HUES48 (cell line): ENCODE measurements around the gene SNCB.
"Not testable (repeated sequence)": the region's sequence is repeated elsewhere in the genome, so short reads cannot be mapped to it uniquely, and the experiment has no call there.

Experiments
- H3K27ac ChIP-seq: one replicate; pipeline ENCODE4 v1.7.0; 2013; ENCODE audit warnings: low read depth, low read length, inconsistent platforms
- H3K27me3 ChIP-seq: 2 replicates; pipeline ENCODE4 v1.6.1; 2013; ENCODE audit warnings: mild to moderate bottlenecking, low read length; ENCODE audit not compliant: control insufficient read depth, insufficient read depth
- H3K36me3 ChIP-seq: 2 replicates; pipeline ENCODE4 v1.6.1; 2013; ENCODE audit warnings: low read length; ENCODE audit not compliant: control insufficient read depth, insufficient read depth
- H3K4me1 ChIP-seq: 2 replicates; pipeline ENCODE4 v1.6.1; 2013; ENCODE audit warnings: mild to moderate bottlenecking, low read length; ENCODE audit not compliant: control insufficient read depth, insufficient read depth
- H3K4me3 ChIP-seq: 2 replicates; pipeline ENCODE4 v1.5.1; 2013; ENCODE audit warnings: mild to moderate bottlenecking, low read depth, low read length
- H3K9ac ChIP-seq: 2 replicates; pipeline ENCODE4 v1.6.1; 2013; ENCODE audit warnings: mild to moderate bottlenecking, low read depth, low read length, moderate library complexity
- H3K9me3 ChIP-seq: 2 replicates; pipeline ENCODE4 v1.6.1; 2013; ENCODE audit warnings: low read length; ENCODE audit not compliant: control insufficient read depth, insufficient read depth

SNCB gene

DNA sequence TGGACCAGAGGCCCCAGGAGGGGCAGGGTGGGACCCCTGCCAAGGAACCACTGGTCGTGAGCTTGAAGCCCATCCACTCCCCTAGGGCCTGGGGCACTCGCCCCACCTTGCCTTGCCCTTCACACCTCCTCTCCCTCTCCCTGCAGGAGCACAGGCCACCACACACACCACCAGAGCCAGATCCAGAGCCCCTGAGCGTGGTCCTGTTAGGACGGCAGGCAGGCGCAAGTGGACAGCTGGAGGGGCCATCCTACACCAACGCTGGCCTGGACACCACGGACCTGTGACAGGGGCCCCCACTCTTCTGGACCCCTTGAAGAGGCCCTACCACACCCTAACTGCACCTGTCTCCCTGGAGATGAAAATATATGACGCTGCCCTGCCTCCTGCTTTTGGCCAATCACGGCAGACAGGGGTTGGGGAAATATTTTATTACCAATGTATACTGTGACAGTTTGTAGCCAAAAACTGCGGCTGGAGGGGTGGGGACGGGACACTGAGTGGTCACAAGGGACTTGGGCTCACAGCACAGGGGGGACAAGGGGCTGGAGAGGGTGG is 34.9 kb downstream of the SNCB start:
- no peak overlapping the region for H3K27ac ChIP-seq

GRCh38 chr5:176594554-176594953 is 35.8 kb downstream of the SNCB start:
- no peak overlapping the region for H3K4me3 ChIP-seq
- H3K4me1 ChIP-seq = no peaks in the 10 kb centered on the region
- H3K27ac ChIP-seq = no peak overlapping the region
- peaks cover 9% of the 10 kb centered on the region for H3K36me3 ChIP-seq
- H3K9ac ChIP-seq = no peak overlapping the region
- peaks cover 6% of the 10 kb centered on the region; the same call in 1 of the 2 replicates for H3K27me3 ChIP-seq
- H3K9me3 ChIP-seq = 0 out of 2 replicates have a peak, but pooled peaks cover 12% of the 10 kb centered on the region

More for the DNA sequence above, 34.9 kb downstream of the SNCB start:
- H3K36me3 ChIP-seq = peaks cover 9% of the 10 kb centered on the region
- H3K4me1 ChIP-seq = no peaks in the 10 kb centered on the region
- H3K4me3 ChIP-seq = no peak overlapping the region
- 0 out of 2 replicates have a peak, but pooled peaks cover 12% of the 10 kb centered on the region for H3K9me3 ChIP-seq
- H3K27me3 ChIP-seq = peaks cover 6% of the 10 kb centered on the region; the same call in 1 of the 2 replicates
- H3K9ac ChIP-seq = no peak overlapping the region

DNA sequence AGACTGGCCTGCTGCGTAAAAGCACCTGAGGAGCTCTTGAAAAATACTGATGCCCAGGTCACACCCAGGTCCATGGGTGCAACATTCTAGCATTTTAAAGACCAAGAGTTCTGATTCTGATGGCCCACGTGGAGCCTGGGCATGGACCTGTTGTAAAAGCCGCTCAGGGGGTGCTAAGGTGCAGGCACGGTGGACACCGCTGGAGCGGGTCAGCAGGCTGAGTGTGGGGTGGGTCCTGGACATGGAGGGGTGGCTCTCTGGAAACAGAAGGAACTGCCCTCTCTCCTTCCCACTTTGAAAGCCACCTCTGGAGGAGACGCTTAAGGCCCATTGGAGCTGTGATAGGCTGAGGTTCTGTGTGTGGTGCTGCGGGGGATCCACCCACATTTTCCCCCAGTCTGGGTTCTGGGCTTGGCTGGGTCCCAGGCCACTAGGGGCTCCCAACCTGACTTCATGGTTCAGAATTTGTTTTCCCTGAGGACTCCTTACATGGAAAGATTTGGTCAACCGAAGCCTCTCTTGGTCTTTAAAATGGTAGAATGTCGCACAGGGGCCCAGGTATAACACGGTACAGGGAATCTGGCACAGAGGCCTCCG is 37.0 kb downstream of the SNCB start:
- Histone ChIP-seq H3K9ac (no peak overlapping the region), H3K27me3 (peaks cover 6% of the 10 kb centered on the region; the same call in 1 of the 2 replicates), H3K4me3 (no peak overlapping the region), H3K27ac (no peak overlapping the region), H3K9me3 (0 out of 2 replicates have a peak, but pooled peaks cover 11% of the 10 kb centered on the region), H3K36me3 (no peaks in the 10 kb centered on the region), H3K4me1 (no peaks in the 10 kb centered on the region)

DNA sequence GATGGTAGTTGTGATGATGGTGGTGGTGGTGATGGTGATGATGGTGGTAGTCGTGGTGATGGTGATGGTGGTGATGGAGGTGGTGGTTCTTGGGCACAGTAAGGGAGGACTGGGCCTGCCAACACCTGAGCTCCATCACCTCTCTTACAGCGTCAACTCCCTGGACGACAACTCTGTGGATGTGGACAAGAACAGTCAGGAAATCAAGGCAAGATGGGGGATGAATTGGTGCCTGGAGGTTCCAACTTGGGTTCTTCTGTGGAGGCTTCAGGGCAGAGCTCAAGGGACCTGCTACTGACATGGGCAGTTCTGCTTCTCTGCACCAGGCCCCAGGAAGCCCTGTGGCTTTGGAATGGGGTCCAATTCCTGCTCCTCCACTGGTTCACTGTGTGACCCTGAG is 37.8 kb downstream of the SNCB start:
- Histone ChIP-seq H3K4me1 (no peaks in the 10 kb centered on the region), H3K27me3 (peaks cover 3% of the 10 kb centered on the region; the same call in 1 of the 2 replicates), H3K9me3 (0 out of 2 replicates have a peak, but pooled peaks cover 9% of the 10 kb centered on the region), H3K9ac (no peak overlapping the region), H3K36me3 (no peaks in the 10 kb centered on the region), H3K4me3 (no peak overlapping the region), H3K27ac (no peak overlapping the region)

DNA sequence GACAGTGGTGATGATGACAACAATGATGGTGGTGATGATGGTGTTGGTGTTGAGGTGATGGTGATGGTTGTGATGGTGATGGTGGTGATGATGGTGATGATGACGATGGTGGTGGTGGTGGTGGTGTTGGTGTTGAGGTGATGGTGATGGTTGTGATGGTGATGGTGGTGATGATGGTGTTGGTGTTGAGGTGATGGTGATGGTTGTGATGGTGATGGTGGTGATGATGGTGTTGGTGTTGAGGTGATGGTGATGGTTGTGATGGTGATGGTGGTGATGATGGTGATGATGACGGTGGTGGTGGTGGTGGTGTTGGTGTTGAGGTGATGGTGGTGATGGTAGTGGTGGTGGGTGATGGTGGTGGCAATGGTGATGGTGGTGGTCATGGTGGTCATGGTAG is 38.7 kb downstream of the SNCB start:
- H3K9me3 ChIP-seq, H3K27me3 ChIP-seq, H3K4me1 ChIP-seq, H3K36me3 ChIP-seq, H3K9ac ChIP-seq, H3K27ac ChIP-seq, H3K4me3 ChIP-seq: not testable (repeated sequence)

GRCh38 chr5:176590035-176590717 is 40.2 kb downstream of the SNCB start:
- Histone ChIP-seq H3K27me3 (no peaks in the 10 kb centered on the region), H3K9ac (no peak overlapping the region)

GRCh38 chr5:176589039-176589769 is 41.1 kb downstream of the SNCB start:
- Histone ChIP-seq H3K4me1 (no peaks in the 10 kb centered on the region), H3K27me3 (no peaks in the 10 kb centered on the region), H3K9ac (no peak overlapping the region), H3K9me3 (0 out of 2 replicates have a peak, but pooled peaks cover 4% of the 10 kb centered on the region), H3K27ac (no peak overlapping the region), H3K4me3 (no peak overlapping the region), H3K36me3 (no peaks in the 10 kb centered on the region)

More at GRCh38 chr5:176590035-176590717, 40.2 kb downstream of the SNCB start:
- 0 out of 2 replicates have a peak, but pooled peaks cover 4% of the 10 kb centered on the region for H3K9me3 ChIP-seq
- no peak overlapping the region for H3K4me3 ChIP-seq
- H3K27ac ChIP-seq = no peak overlapping the region
- no peaks in the 10 kb centered on the region for H3K4me1 ChIP-seq
- H3K36me3 ChIP-seq = no peaks in the 10 kb centered on the region

- H3K27ac ChIP-seq = no peak overlapping the region
- H3K4me3 ChIP-seq = no peak overlapping the region
- 0 out of 2 replicates have a peak, but pooled peaks cover 4% of the 10 kb centered on the region for H3K9me3 ChIP-seq
- H3K27me3 ChIP-seq = no peaks in the 10 kb centered on the region
- H3K36me3 ChIP-seq = no peaks in the 10 kb centered on the region
- H3K4me1 ChIP-seq = no peaks in the 10 kb centered on the region
- H3K9ac ChIP-seq = no peak overlapping the region
Measured at GRCh38 chr5:176588297-176588696, 42.0 kb downstream of the SNCB start.

DNA sequence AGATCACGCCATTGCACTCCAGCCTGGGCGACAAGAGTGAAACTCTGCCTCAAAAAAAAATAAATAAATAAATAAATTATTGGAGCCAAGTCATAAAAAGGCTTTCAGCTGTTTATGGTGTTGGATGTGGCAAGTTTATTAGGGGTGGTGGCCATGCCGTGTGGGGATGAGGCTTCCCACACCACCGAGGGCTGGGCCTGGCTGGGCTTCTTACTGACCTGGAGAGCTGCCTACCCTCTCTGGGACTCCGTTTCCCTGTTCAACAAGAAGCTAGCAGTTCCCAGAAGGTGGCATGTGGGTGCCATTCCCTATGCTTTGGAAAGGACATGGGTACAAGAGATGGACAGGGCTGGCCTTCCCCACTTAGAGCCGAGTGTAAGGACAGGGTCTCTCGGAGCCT is 42.9 kb downstream of the SNCB start:
- no peak overlapping the region for H3K4me3 ChIP-seq
- H3K27me3 ChIP-seq = no peaks in the 10 kb centered on the region
- H3K36me3 ChIP-seq = no peaks in the 10 kb centered on the region
- 0 out of 2 replicates have a peak, but pooled peaks cover 3% of the 10 kb centered on the region for H3K9me3 ChIP-seq
- H3K9ac ChIP-seq = no peak overlapping the region
- H3K27ac ChIP-seq = no peak overlapping the region
- no peaks in the 10 kb centered on the region for H3K4me1 ChIP-seq

DNA sequence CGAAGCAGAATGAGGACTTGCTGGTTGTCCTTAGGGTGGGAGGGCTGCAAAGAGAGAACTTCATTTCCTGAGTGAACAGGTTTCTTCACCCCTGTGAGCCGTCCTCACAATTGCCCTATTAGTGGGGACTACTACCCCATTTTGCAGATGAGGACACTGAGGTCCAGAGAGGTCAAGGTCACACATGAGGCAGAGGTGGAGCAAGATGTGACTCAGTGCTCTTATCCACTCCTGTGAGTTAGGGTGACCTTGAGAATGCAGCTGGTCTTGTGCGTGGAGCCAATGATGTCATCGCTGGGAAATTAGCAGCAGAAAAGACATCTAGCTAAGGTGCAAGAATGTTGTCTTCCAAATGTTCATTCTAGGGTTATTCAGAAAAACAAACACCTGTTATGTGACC is 47.3 kb downstream of the SNCB start:
- no peaks in the 10 kb centered on the region for H3K4me1 ChIP-seq
- no peaks in the 10 kb centered on the region for H3K27me3 ChIP-seq
- H3K27ac ChIP-seq = no peak overlapping the region
- no peaks in the 10 kb centered on the region for H3K9me3 ChIP-seq
- no peak overlapping the region for H3K9ac ChIP-seq
- H3K36me3 ChIP-seq = no peaks in the 10 kb centered on the region
- H3K4me3 ChIP-seq = no peak overlapping the region
